KMS-11 (cell line): ENCODE measurements around the gene MYG1.
"Not testable (repeated sequence)": the region's sequence is repeated elsewhere in the genome, so short reads cannot be mapped to it uniquely, and the experiment has no call there.

Source experiments
- H2AFZ ChIP-seq: fragments of 200-600 bp; sonication (generic); 2 replicates; pipeline ENCODE4 v1.6.1; 2016; ENCODE audit warnings: antibody characterized with exemption, mixed run types, low read depth
- H3K27ac ChIP-seq: fragments of 200-600 bp; sonication (generic); 2 replicates; pipeline ENCODE4 v1.6.1; 2016; ENCODE audit warnings: mild to moderate bottlenecking, mixed run types
- H3K27me3 ChIP-seq: fragments of 200-600 bp; sonication (generic); 2 replicates; pipeline ENCODE4 v1.6.1; 2017; ENCODE audit warnings: mild to moderate bottlenecking, low read depth, mixed run types, moderate library complexity; ENCODE audit not compliant: insufficient read depth
- H3K36me3 ChIP-seq: fragments of 200-600 bp; sonication (generic); 2 replicates; pipeline ENCODE4 v1.6.1; 2017; ENCODE audit warnings: mild to moderate bottlenecking, mixed run types; ENCODE audit not compliant: insufficient read depth
- H3K4me1 ChIP-seq: fragments of 200-600 bp; sonication (generic); 2 replicates; pipeline ENCODE4 v1.6.1; 2016; ENCODE audit warnings: mild to moderate bottlenecking, low read depth, mixed run types; ENCODE audit not compliant: poor library complexity, severe bottlenecking
- H3K4me2 ChIP-seq: fragments of 200-600 bp; sonication (generic); 2 replicates; pipeline ENCODE4 v1.7.0; 2016; ENCODE audit warnings: mild to moderate bottlenecking, mixed run types
- H3K4me3 ChIP-seq: fragments of 200-600 bp; sonication (generic); IDR thresholded peaks from 2 replicates; pipeline ENCODE4 v1.6.1; 2017; ENCODE audit warnings: low read depth, low read length, mixed read lengths; ENCODE audit not compliant: insufficient read depth
- H3K79me2 ChIP-seq: fragments of 200-600 bp; sonication (generic); 2 replicates; pipeline ENCODE4 v1.6.1; 2016; ENCODE audit warnings: low read depth, mixed run types; ENCODE audit not compliant: insufficient read depth
- H3K9ac ChIP-seq: fragments of 200-600 bp; sonication (generic); 2 replicates; pipeline ENCODE4 v1.6.1; 2016; ENCODE audit warnings: mild to moderate bottlenecking, mixed run types
- H4K20me1 ChIP-seq: fragments of 200-600 bp; sonication (generic); 2 replicates; pipeline ENCODE4 v1.6.1; 2016; ENCODE audit warnings: mild to moderate bottlenecking, mixed run types; ENCODE audit not compliant: insufficient read depth
- CTCF ChIP-seq: fragments of 200-600 bp; sonication (generic); conservative IDR thresholded peaks from 2 replicates; pipeline ENCODE4 v1.6.1; 2017; ENCODE audit warnings: low read depth, mild to moderate bottlenecking, antibody characterized with exemption, low read length, moderate library complexity, mixed read lengths

Gene MYG1

GRCh38 chr12:53326460-53327185 lies 27.1 kb downstream of the MYG1 start:
- no peaks in the 10 kb centered on the region for H3K27me3 ChIP-seq

DNA sequence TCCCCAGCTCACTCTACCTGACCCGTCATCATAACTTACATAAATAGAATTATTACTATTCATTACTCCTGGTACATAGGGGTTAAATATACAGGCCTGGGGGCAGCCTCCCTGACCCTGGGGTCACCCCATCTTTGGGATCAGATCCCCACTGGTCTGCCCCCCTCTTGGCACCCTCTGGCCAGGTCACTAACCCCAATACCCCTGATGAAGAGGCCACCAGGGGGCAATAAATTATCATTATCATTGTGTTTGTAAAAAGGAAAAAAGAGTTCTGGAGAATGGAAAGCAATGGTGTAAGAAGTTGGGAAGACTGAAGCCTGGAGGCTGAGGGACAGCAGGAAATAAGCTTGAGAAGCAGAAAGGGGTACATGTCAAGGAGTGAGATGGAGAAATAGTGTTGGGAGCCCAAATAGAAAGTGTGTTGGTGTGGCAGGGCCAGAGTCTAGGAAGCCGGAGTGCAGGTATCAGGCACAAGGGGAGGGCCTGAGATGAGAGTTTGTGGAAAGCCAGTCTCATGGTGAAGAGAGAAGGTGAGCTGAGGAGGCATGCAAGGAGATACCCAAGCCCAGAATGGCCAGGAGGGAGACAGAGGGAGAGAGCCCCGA lies 28.0 kb downstream of the MYG1 start:
- Histone ChIP-seq H3K27me3 (no peaks in the 10 kb centered on the region), H3K9ac (no peak overlapping the region), H3K36me3 (no peaks in the 10 kb centered on the region), H3K4me1 (peaks cover 44% of the 10 kb centered on the region), H3K4me3 (no peak overlapping the region), H3K79me2 (no peaks in the 10 kb centered on the region), H3K4me2 (no peak overlapping the region), H3K27ac (no peak overlapping the region), H2AFZ (no peak overlapping the region), H4K20me1 (no peaks in the 10 kb centered on the region)
- peak; percentile 97 for TF ChIP-seq CTCF

More at GRCh38 chr12:53326460-53327185, 27.1 kb downstream of the MYG1 start:
- peaks cover 54% of the 10 kb centered on the region for H3K4me1 ChIP-seq
- no peak overlapping the region for H3K4me3 ChIP-seq
- H2AFZ ChIP-seq: no peak overlapping the region
- no peak for TF ChIP-seq CTCF
- H3K4me2 ChIP-seq: peak overlapping the region; percentile 97; the same call in 1 of the 2 replicates
- H3K27ac ChIP-seq: no peak overlapping the region
- no peaks in the 10 kb centered on the region for H3K36me3 ChIP-seq
- H3K79me2 ChIP-seq: no peaks in the 10 kb centered on the region
- H4K20me1 ChIP-seq: no peaks in the 10 kb centered on the region
- no peak overlapping the region for H3K9ac ChIP-seq

- Histone ChIP-seq H4K20me1 (no peaks in the 10 kb centered on the region), H3K4me3 (no peak overlapping the region), H3K27ac (no peak overlapping the region), H3K9ac (no peak overlapping the region), H3K79me2 (no peaks in the 10 kb centered on the region), H3K36me3 (no peaks in the 10 kb centered on the region), H3K4me1 (peaks cover 39% of the 10 kb centered on the region), H3K4me2 (no peak overlapping the region), H2AFZ (no peak overlapping the region), H3K27me3 (no peaks in the 10 kb centered on the region)
- TF ChIP-seq CTCF: no peak
These were observed 28.5 kb downstream of the MYG1 start for GRCh38 chr12:53328043-53328435.

DNA sequence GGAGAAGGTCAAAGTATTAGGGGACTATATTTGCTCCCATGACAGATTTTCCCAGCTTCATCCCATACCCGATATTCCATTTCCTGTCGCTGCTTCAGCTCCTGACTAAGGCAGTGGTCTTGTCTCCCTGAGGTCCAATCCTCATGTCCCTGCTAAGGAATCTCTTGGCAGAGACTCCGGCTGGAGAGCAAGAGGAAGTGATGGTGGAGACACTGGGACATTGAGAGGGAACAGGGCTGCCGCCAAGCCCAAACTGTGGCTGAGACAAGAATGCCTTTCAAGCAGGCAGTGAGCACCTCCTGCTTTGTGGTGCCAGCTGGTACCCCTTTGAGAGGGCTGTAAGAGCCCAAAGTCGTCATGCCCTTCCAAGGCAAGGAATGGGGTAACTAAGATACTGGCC lies 31.2 kb downstream of the MYG1 start:
- no peaks in the 10 kb centered on the region for H3K36me3 ChIP-seq
- no peaks in the 10 kb centered on the region for H3K79me2 ChIP-seq
- H3K4me1 ChIP-seq: peaks cover 22% of the 10 kb centered on the region
- peaks cover 4% of the 10 kb centered on the region; the same call in 1 of the 2 replicates for H3K27me3 ChIP-seq
- TF ChIP-seq CTCF: no peak
- H3K4me3 ChIP-seq: no peak overlapping the region
- no peak overlapping the region for H3K9ac ChIP-seq
- no peak overlapping the region for H3K27ac ChIP-seq
- no peak overlapping the region for H2AFZ ChIP-seq
- H3K4me2 ChIP-seq: no peak overlapping the region
- no peaks in the 10 kb centered on the region for H4K20me1 ChIP-seq

GRCh38 chr12:53332339-53332738 lies 32.8 kb downstream of the MYG1 start:
- H2AFZ ChIP-seq, H3K4me1 ChIP-seq, H3K79me2 ChIP-seq, H3K27me3 ChIP-seq, H3K4me2 ChIP-seq, H3K4me3 ChIP-seq, H3K36me3 ChIP-seq, H4K20me1 ChIP-seq, H3K9ac ChIP-seq, H3K27ac ChIP-seq: not testable (repeated sequence)
